Fibroblast of villous mesenchyme (primary cell): ENCODE data around the gene SRGAP3. TPM values are rescaled to one million over a fixed set of nuclear protein-coding genes. Genes with fewer than 3 reads are reported as not detected.

ENCODE experiments used
- DNase-seq: peaks from one replicate; pipeline ENCODE4 v3.0.0-alpha.2; 2010; ENCODE audit warnings: low read depth
- H3K4me3 ChIP-seq: 2 replicates; pipeline ENCODE4 v1.5.1; 2011; ENCODE audit warnings: low read depth, mild to moderate bottlenecking, low read length
- CTCF ChIP-seq: IDR thresholded peaks from 2 replicates; pipeline ENCODE4 v1.5.1; 2012; ENCODE audit warnings: low read depth, mild to moderate bottlenecking, low read length; ENCODE audit not compliant: insufficient read depth
- total RNA-seq: library from RNA; depleted of rRNA; stranded (reverse); fragments of >200 nt; gene quantifications from 2 replicates; pipeline ENCODE4 v1.2.3, GENCODE V29; 2012

SRGAP3 gene
- total RNA-seq, 1 donor = 3.5 TPM

GRCh38 chr3:9192248-9193025 is 57.0 kb downstream of the SRGAP3 start:
- no peak for TF ChIP-seq CTCF

GRCh38 chr3:9190276-9190675 is 59.2 kb downstream of the SRGAP3 start:
- H3K4me3 ChIP-seq = no peak overlapping the region
- no peak for TF ChIP-seq CTCF
- DNase-seq = no peak

More at GRCh38 chr3:9192248-9193025, 57.0 kb downstream of the SRGAP3 start:
- H3K4me3 ChIP-seq = no peak overlapping the region
- DNase-seq = no peak

- no peak for TF ChIP-seq CTCF
- no peak for DNase-seq
- H3K4me3 ChIP-seq = no peak overlapping the region
These were observed 60.9 kb downstream of the SRGAP3 start for GRCh38 chr3:9188583-9188982.

GRCh38 chr3:9185701-9186100 is 63.7 kb downstream of the SRGAP3 start:
- TF ChIP-seq CTCF = no peak
- no peak for DNase-seq
- no peak overlapping the region for H3K4me3 ChIP-seq

- no peak overlapping the region for H3K4me3 ChIP-seq
- no peak for TF ChIP-seq CTCF
- no peak for DNase-seq
These were observed 64.4 kb downstream of the SRGAP3 start for GRCh38 chr3:9185046-9185445.

- no peak for TF ChIP-seq CTCF
- no peak overlapping the region for H3K4me3 ChIP-seq
- DNase-seq = no peak
These were observed 65.0 kb downstream of the SRGAP3 start for GRCh38 chr3:9184461-9184835.

GRCh38 chr3:9183811-9184460 is 65.5 kb downstream of the SRGAP3 start:
- H3K4me3 ChIP-seq = no peak overlapping the region
- no peak for DNase-seq
- TF ChIP-seq CTCF = no peak
